ENCODE data around the gene PSMB9.
"Not testable (repeated sequence)": the region's sequence is repeated elsewhere in the genome, so short reads cannot be mapped to it uniquely, and the experiment has no call there.

The PSMB9 gene

DNA sequence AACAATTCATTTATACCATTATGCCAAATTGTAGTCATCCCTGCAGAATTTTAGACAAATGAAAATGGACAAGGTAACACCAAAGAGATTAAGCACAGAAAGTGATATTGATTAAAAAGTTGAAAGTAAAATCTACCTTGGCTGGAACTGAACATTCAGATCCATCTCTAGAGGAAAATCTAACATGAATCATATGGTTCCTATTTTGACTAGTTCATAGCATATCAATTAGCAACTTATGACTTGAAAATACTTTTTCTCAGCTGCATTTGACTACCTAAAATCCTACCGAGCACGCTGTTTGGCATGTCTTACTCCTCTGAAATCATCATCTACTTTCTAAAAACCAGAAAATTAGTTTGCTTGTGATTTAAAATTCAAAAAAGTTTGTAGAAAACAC lies 22.6 kb downstream of the PSMB9 start:
- no peak for TF ChIP-seq POLR2AphosphoS5 (IDR thresholded peaks at IDR 0.05; ENCODE audit: low read depth)
- no peak for TF ChIP-seq CTCF (IDR thresholded peaks at IDR 0.05; ENCODE audit: insufficient read depth, low read length)
- no peak for TF ChIP-seq SPI1 (IDR thresholded peaks at IDR 0.05; ENCODE audit: borderline replicate concordance, low read depth)
- no peak for TF ChIP-seq REST (IDR thresholded peaks at IDR 0.05; ENCODE audit: insufficient replicate concordance, low read depth)
- TF ChIP-seq GABPA (IDR thresholded peaks at IDR 0.05; ENCODE audit: low read depth) = no peak
- no peak for DNase-seq (ENCODE audit: low read depth in 1 of 2, low spot score in 1 of 2)
- Histone ChIP-seq H3K4me3 (replicated peaks; ENCODE audit: insufficient read depth, low read length) (no peak overlapping the region), H3K27me3 (ENCODE audit: insufficient read depth, poor library complexity, severe bottlenecking) (peaks cover 2% of the 10 kb centered on the region), H3K27ac (replicated peaks) (no peak overlapping the region)

DNA sequence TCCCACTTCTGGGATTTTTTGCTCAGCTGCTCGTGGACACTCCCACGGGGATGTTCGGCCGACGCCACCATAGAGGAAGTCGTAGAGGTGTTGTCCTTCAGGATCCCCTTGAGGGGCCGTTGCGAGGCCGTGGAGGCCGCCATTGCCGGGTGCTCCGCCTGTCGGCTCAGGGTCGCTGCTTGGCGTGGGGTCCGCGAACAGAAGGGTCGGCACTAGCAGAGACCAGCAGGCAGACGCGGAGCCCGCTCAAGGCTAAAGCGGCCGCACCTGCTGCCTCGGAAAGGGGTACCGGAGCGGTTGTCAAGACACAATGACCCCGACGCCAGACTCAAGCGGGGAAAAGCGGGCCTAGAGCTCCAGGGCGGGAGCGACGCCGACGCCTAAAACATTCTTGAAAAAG lies 25.7 kb downstream of the PSMB9 start:
- no peak for DNase-seq (ENCODE audit: low read depth in 1 of 2, low spot score in 1 of 2)
- Histone ChIP-seq H3K4me3 (replicated peaks; ENCODE audit: insufficient read depth, low read length) (no peak overlapping the region), H3K27me3 (ENCODE audit: insufficient read depth, poor library complexity, severe bottlenecking) (peaks cover 2% of the 10 kb centered on the region), H3K27ac (replicated peaks) (no peak overlapping the region)
- TF ChIP-seq GABPA (IDR thresholded peaks at IDR 0.05; ENCODE audit: low read depth) (no peak), CTCF (IDR thresholded peaks at IDR 0.05; ENCODE audit: insufficient read depth, low read length) (no peak), SPI1 (IDR thresholded peaks at IDR 0.05; ENCODE audit: borderline replicate concordance, low read depth) (no peak), POLR2AphosphoS5 (IDR thresholded peaks at IDR 0.05; ENCODE audit: low read depth) (no peak), REST (IDR thresholded peaks at IDR 0.05; ENCODE audit: insufficient replicate concordance, low read depth) (no peak)

DNA sequence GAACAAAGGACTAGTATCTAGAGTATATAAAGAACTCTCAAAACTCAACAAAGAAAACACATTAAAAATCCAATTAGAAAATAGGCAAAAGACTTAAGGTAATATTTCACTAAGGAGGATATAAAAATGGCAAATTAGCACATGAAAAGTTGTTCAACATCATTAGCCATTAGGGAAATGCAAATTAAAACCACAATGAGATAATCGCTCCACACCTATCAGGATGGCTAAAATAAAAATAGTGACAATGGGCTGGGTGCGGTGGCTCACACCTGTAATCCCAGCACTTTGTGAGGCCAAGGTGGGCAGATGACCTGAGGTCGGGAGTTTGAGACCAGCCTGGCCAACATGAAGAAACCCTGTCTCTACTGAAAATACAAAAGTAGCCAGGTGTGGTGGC lies 27.0 kb downstream of the PSMB9 start:
- not testable (repeated sequence) for H3K27me3 ChIP-seq (ENCODE audit: insufficient read depth, poor library complexity, severe bottlenecking); DNase-seq (ENCODE audit: low read depth in 1 of 2, low spot score in 1 of 2); H3K27ac ChIP-seq (replicated peaks); H3K4me3 ChIP-seq (replicated peaks; ENCODE audit: insufficient read depth, low read length)

DNA sequence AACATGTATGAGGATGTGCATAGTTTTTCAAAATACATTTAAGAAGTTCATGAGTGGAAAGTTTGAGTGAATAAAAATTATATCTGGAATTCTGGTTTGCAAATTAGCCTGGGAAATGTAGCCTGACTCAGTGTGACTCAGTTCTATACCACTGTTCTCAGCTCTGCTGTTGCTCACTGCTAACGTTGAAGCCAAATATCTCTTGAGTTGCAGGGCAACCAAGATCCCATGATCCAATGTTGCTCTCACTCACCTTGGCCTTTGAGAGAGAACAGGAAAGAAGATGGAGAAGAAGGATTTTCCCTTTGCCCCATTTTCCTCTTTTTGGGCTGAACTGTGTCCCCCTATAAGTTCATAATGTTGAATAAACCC lies 28.9 kb downstream of the PSMB9 start:
- TF ChIP-seq POLR2AphosphoS5 (IDR thresholded peaks at IDR 0.05; ENCODE audit: low read depth) (no peak), GABPA (IDR thresholded peaks at IDR 0.05; ENCODE audit: low read depth) (no peak), SPI1 (IDR thresholded peaks at IDR 0.05; ENCODE audit: borderline replicate concordance, low read depth) (no peak), CTCF (IDR thresholded peaks at IDR 0.05; ENCODE audit: insufficient read depth, low read length) (no peak), REST (IDR thresholded peaks at IDR 0.05; ENCODE audit: insufficient replicate concordance, low read depth) (no peak)
- H3K27ac ChIP-seq (replicated peaks) = no peak overlapping the region
- no peak overlapping the region for H3K4me3 ChIP-seq (replicated peaks; ENCODE audit: insufficient read depth, low read length)
- no peaks in the 10 kb centered on the region for H3K27me3 ChIP-seq (ENCODE audit: insufficient read depth, poor library complexity, severe bottlenecking)
- no peak for DNase-seq (ENCODE audit: low read depth in 1 of 2, low spot score in 1 of 2)
